GM12891 (cell line): ENCODE data around the gene PEX5L.

Experiments used
- PAX5 ChIP-seq: IDR thresholded peaks from 2 replicates; pipeline ENCODE4 v1.6.1; 2011; ENCODE audit warnings: low read length, moderate library complexity, mild to moderate bottlenecking; ENCODE audit not compliant: insufficient read depth, severe bottlenecking
- POLR2A ChIP-seq: IDR thresholded peaks from 2 replicates; pipeline ENCODE4 v1.6.1; 2011; ENCODE audit warnings: low read depth, low read length, control low read depth
- POLR2AphosphoS5 ChIP-seq: IDR thresholded peaks from 2 replicates; pipeline ENCODE4 v1.6.1; 2011; ENCODE audit warnings: low read depth, low read length, control low read depth
- POU2F2 ChIP-seq: IDR thresholded peaks from 2 replicates; pipeline ENCODE4 v1.6.1; 2011; ENCODE audit warnings: low read depth, mild to moderate bottlenecking, control low read depth, low read length, moderate library complexity
- TAF1 ChIP-seq: IDR thresholded peaks from 2 replicates; pipeline ENCODE4 v1.6.1; 2011; ENCODE audit warnings: low read depth, low read length, control low read depth

DNA sequence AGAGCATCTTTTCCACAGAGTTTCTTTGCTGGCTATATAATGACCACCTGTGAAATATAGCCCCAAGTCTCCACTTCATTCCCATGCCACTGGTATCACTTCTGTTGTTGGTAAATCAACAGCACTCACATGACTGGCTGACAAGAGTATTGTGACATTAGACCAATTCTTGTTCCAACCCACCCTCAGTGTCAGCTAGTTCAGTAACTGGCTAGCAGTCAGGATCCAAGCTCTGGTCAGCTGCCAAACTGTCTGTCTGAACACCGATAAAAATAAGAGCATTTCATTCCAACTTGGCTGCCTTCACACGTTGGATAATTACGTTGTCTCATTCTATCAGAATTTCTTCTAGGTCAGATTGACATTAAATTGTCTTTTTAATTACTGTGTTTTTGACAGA lies 217.4 kb downstream of the PEX5L start:
- TF ChIP-seq POLR2A = no peak
- TF ChIP-seq POLR2AphosphoS5 = no peak
- TF ChIP-seq TAF1 = no peak
- TF ChIP-seq POU2F2 = no peak
- no peak for TF ChIP-seq PAX5
